Suprapubic skin (tissue), 4 donors: Measurements from ENCODE around the gene SLC7A9. TPM values are rescaled to one million over a fixed set of nuclear protein-coding genes. Genes with fewer than 3 reads are reported as not detected.

Experiments
- DNase-seq, 2 donors: peaks; one replicate each; pipeline ENCODE4 v3.0.0-alpha.2; 2019; ENCODE audit warnings: low spot score in 2 of 2
- H3K27ac ChIP-seq: fragments of 200-600 bp; sonication (generic); one replicate; pipeline ENCODE4 v1.5.1; 2019
- H3K27me3 ChIP-seq: fragments of 200-600 bp; sonication (generic); one replicate; pipeline ENCODE4 v1.5.1; 2019
- H3K36me3 ChIP-seq: fragments of 200-600 bp; sonication (generic); one replicate; pipeline ENCODE4 v1.5.1; 2019
- H3K4me1 ChIP-seq: fragments of 200-600 bp; sonication (generic); one replicate; pipeline ENCODE4 v1.5.1; 2019
- H3K4me3 ChIP-seq: fragments of 200-600 bp; sonication (generic); one replicate; pipeline ENCODE4 v1.5.1; 2019; ENCODE audit warnings: mild to moderate bottlenecking
- H3K9me3 ChIP-seq: fragments of 200-600 bp; sonication (generic); one replicate; pipeline ENCODE4 v1.5.1; 2019
- EP300 ChIP-seq: sonication (generic); formaldehyde crosslinking; IDR thresholded peaks from one replicate; pipeline ENCODE4 v1.6.1; 2017; ENCODE audit warnings: antibody characterized with exemption
- POLR2A ChIP-seq, 2 donors: fragments of 450-650 bp; IDR thresholded peaks; one replicate each; pipeline ENCODE4 v1.6.1; 2017; ENCODE audit warnings: antibody characterized with exemption in 2 of 2, mild to moderate bottlenecking in 2 of 2, moderate library complexity in 2 of 2
- POLR2AphosphoS5 ChIP-seq, 3 donors: sonication (generic); formaldehyde crosslinking; IDR thresholded peaks; one replicate each; pipeline ENCODE4 v1.6.1; 2017; ENCODE audit warnings: antibody characterized with exemption in 3 of 3
- WGBS: methylation state at CpG from one replicate; pipeline ENCODE4 v1.1.5; 2018; 5-methylcytosine and 5-hydroxymethylcytosine counted together
- total RNA-seq, 4 donors: library from RNA; depleted of rRNA; stranded (reverse); fragments of >200 nt; gene quantifications; one replicate each; pipeline ENCODE4 v1.1.0, GENCODE V29; 2016
- TF ChIP-seq, protein P1 (sequence below), 2 donors: fragments of 200-600 bp in 1 of 2; fragments of 450-650 bp in 1 of 2; sonication (generic) in 1 of 2; IDR thresholded peaks; one replicate each; pipeline ENCODE4 v1.5.1; 2016 to 2019; ENCODE audit warnings: antibody characterized with exemption in 2 of 2, mild to moderate bottlenecking in 1 of 2, moderate library complexity in 1 of 2

The SLC7A9 gene
- total RNA-seq, 4 donors from 2014 or later, result 0.40 to 1.7 (median 1.1) TPM; not detected in 1

DNA sequence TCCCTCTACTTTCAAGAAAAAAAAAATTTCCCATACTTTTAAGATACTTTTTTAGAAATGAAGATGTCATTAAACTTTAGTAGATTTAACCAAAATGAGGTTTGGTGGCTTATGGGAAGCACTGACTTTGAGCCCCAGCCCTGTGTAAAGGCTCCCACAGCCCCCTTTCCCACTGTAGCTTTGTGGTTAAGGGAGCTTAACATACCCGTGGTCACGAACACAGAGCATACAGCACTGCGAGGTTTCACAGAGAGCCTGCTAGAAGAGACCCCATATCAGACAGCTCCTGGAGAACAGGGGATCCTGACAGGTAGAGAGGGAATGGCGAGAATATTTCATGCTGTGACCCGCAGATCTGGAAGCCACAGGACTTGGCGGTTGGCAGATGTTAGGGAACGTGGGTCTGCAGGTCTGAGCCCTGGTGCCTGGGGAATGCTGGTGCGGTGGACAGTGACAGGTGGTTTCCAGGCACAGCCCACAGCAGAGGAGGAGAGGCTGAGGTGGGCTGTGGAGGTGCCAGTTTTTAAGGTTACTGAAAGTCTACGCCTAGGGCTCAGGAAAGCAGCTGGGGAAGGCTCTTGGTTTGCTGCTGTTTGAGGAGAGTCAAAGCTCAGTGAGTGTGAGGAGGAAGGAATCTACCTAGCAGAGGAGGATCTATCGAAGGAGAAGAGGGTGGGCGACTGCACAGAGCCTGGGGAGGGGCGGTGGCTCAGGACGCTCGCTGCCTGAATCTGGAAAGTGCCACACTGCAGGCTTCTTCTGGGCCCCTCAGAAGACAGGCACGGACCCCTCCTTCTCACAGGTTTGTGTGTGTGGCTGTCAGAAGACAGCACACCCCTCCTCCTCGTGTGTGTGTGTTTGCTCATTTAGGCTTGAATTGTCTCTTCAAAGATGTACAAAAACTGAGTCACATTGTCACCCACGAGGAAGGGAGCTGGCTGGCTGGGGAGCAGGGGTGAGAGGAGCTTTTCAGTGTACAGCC, 49.9 kb downstream of the SLC7A9 start:
- peaks cover 13% of the 10 kb centered on the region for H3K27me3 ChIP-seq
- no peak overlapping the region for H3K4me3 ChIP-seq
- no peak for DNase-seq
- no peaks in the 10 kb centered on the region for H3K9me3 ChIP-seq
- 59% methylated on average over 17 of the region's 17 CpGs for WGBS
- no peaks in the 10 kb centered on the region for H3K4me1 ChIP-seq
- no peak overlapping the region for H3K27ac ChIP-seq
- TF ChIP-seq POLR2A (IDR thresholded peaks at IDR 0.05) (no peak), POLR2AphosphoS5 (IDR thresholded peaks at IDR 0.05) (no peak), EP300 (no peak)
- TF ChIP-seq, protein P1, sequence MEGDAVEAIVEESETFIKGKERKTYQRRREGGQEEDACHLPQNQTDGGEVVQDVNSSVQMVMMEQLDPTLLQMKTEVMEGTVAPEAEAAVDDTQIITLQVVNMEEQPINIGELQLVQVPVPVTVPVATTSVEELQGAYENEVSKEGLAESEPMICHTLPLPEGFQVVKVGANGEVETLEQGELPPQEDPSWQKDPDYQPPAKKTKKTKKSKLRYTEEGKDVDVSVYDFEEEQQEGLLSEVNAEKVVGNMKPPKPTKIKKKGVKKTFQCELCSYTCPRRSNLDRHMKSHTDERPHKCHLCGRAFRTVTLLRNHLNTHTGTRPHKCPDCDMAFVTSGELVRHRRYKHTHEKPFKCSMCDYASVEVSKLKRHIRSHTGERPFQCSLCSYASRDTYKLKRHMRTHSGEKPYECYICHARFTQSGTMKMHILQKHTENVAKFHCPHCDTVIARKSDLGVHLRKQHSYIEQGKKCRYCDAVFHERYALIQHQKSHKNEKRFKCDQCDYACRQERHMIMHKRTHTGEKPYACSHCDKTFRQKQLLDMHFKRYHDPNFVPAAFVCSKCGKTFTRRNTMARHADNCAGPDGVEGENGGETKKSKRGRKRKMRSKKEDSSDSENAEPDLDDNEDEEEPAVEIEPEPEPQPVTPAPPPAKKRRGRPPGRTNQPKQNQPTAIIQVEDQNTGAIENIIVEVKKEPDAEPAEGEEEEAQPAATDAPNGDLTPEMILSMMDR (IDR thresholded peaks at IDR 0.05), result no peak
- no peaks in the 10 kb centered on the region for H3K36me3 ChIP-seq

DNA sequence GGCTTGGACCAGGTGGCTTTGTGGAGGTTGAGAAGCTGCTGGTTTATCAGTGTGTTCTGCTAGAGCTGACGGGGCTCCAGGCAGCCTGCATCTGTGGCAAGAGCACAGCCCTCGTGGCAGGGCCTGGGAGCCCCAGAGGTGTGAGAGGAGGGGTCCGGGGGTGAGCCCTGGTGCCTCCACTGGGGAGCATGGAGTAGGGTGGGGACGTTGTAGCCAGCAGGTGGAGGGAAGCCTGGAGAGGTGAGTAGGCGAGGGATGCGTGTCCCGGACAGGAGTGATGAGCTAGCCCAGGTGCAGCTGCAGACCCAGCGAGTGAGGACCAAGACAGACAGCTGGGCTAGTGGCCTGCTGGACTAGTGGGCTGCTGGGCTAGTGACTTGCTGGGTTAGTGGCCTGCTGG, 51.0 kb downstream of the SLC7A9 start:
- TF ChIP-seq, protein P1 (IDR thresholded peaks at IDR 0.05), result no peak
- TF ChIP-seq POLR2AphosphoS5 (IDR thresholded peaks at IDR 0.05) (no peak), POLR2A (IDR thresholded peaks at IDR 0.05) (no peak), EP300 (no peak)
- 85% methylated on average over 8 of the region's 8 CpGs for WGBS
- H3K9me3 ChIP-seq, result no peaks in the 10 kb centered on the region
- DNase-seq, result no peak
- H3K4me1 ChIP-seq, result no peaks in the 10 kb centered on the region
- H3K4me3 ChIP-seq, result no peak overlapping the region
- H3K27ac ChIP-seq, result no peak overlapping the region
- H3K27me3 ChIP-seq, result peaks cover 9% of the 10 kb centered on the region
- H3K36me3 ChIP-seq, result no peaks in the 10 kb centered on the region

DNA sequence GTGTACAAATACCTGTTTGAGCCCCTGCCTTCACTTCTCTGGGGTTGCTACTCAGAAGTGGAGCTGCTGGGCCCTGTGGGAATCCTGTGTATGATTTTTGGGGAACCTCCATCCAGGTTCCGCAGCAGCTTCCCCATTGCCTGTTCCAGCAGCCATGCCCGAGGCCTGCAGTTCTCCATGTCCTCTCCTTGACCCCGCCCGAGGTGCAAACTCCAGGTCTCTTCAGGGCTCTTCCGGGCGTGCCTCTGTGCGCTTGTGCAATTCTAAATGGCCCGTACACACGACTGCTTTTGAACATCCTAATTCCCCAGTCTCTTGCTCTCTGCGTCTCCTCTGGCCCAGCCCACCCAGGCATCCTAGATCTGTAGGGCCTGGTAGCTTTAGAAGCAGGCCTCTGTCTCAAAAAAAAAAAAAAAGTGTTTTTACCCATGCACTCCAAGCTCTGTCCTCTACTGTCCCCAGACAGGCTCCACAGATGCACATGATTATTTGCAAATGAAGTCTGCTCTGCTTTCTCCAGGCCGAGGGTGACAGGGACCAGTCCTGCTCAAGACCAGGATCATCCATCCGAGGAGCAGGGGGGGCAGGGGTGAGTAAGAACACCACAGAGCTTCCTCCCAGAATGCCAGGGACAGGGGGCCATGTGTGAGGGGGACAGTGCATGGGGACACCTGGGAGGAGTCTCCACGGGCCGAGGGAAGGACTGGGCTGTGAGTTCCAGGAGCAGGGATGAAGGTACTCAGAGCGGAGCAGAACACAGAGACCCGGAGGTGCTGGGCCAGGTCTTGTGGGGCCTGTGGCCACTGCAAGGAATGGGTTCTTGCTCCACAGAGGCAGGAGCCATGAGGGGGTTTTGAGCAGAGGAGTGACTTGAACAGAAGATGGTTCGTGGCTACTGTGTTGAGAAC, 51.7 kb downstream of the SLC7A9 start:
- Histone ChIP-seq H3K4me3 (no peak overlapping the region), H3K9me3 (no peaks in the 10 kb centered on the region), H3K36me3 (no peaks in the 10 kb centered on the region), H3K4me1 (no peaks in the 10 kb centered on the region), H3K27ac (no peak overlapping the region), H3K27me3 (peaks cover 7% of the 10 kb centered on the region)
- TF ChIP-seq EP300 (no peak), POLR2AphosphoS5 (IDR thresholded peaks at IDR 0.05) (no peak), POLR2A (IDR thresholded peaks at IDR 0.05) (no peak)
- TF ChIP-seq, protein P1 (IDR thresholded peaks at IDR 0.05), result no peak
- DNase-seq, result no peak
- 85% methylated on average over 17 of the region's 17 CpGs for WGBS

DNA sequence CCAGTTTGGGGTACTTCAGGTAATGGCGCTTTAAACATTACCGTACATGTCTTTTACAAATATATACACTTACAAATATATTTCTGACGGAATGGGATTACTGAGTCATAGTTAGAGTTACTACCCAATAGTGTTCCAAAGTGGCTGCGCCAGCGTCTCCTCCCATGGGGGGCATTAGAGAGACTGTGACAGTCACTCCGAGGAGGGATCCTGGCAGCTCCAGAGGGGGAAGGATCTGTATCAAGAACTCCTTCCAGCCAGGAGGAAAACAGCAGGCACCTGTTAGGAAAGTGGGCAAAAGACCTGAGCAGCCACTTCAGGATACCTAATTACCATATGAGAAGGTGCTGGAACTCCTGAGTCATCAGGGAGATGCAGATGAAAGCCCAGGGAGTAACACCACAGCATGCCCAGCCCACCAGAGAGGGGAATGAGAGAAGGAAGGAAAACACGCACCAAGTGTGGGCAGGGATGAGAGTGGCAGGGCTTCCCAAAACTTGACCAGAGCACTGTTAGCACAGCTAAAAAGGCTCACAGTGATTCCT, 52.9 kb downstream of the SLC7A9 start:
- Histone ChIP-seq H3K4me3 (no peak overlapping the region), H3K27ac (no peak overlapping the region), H3K36me3 (no peaks in the 10 kb centered on the region), H3K4me1 (no peaks in the 10 kb centered on the region), H3K27me3 (peaks cover 7% of the 10 kb centered on the region), H3K9me3 (no peaks in the 10 kb centered on the region)
- peak in 1 of 2 donors; percentile 29 for DNase-seq
- TF ChIP-seq POLR2A (IDR thresholded peaks at IDR 0.05) (no peak), POLR2AphosphoS5 (IDR thresholded peaks at IDR 0.05) (no peak), EP300 (no peak)
- TF ChIP-seq, protein P1 (IDR thresholded peaks at IDR 0.05), result no peak
- 64% methylated on average over 7 of the region's 7 CpGs for WGBS
